Measurements from ENCODE around the gene BTC.

DNA sequence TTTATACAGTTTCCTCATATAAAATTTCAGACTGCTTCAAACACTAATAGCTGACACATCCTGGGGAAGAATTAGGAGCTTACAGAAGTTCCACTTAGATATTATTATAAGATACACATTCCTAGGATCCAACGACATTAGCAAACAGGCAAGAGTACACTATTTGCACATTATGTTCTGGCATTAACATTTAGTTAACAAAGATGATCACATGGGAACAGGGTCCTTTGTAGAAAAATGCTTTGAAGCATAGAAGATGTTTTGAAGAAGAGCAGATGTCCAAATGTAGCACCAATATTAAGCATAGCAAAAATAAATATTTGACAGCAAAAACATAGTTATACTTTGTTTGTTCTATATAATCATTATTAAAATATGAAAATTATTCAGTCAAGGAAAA is 52.1 kb downstream of the BTC start:
- TF ChIP-seq, protein P1, sequence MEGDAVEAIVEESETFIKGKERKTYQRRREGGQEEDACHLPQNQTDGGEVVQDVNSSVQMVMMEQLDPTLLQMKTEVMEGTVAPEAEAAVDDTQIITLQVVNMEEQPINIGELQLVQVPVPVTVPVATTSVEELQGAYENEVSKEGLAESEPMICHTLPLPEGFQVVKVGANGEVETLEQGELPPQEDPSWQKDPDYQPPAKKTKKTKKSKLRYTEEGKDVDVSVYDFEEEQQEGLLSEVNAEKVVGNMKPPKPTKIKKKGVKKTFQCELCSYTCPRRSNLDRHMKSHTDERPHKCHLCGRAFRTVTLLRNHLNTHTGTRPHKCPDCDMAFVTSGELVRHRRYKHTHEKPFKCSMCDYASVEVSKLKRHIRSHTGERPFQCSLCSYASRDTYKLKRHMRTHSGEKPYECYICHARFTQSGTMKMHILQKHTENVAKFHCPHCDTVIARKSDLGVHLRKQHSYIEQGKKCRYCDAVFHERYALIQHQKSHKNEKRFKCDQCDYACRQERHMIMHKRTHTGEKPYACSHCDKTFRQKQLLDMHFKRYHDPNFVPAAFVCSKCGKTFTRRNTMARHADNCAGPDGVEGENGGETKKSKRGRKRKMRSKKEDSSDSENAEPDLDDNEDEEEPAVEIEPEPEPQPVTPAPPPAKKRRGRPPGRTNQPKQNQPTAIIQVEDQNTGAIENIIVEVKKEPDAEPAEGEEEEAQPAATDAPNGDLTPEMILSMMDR (IDR thresholded peaks at IDR 0.05) = no peak
- no peak for TF ChIP-seq EP300 (IDR thresholded peaks at IDR 0.05; ENCODE audit: borderline replicate concordance in 1 of 2, low read depth in 1 of 2, low read length in 1 of 2)
- no peak for TF ChIP-seq CHD2 (IDR thresholded peaks at IDR 0.05; ENCODE audit: low read length, partially characterized antibody)
- TF ChIP-seq JUND (IDR thresholded peaks at IDR 0.05) = no peak
- no peak for TF ChIP-seq YY1 (IDR thresholded peaks at IDR 0.05; ENCODE audit: low read depth)

Measured in SK-N-SH (cell line).